ENCODE measurements around the gene RFX2.
A peak's percentile ranks its signal among the peaks of the same experiment; 100 is the strongest.

Gene RFX2

GRCh38 chr19:6058518-6059201, 51.6 kb downstream of the RFX2 start:
- DNase-seq = no peak

- DNase-seq = no peak
Observed at GRCh38 chr19:6057651-6058517, 52.4 kb downstream of the RFX2 start.

GRCh38 chr19:6056801-6057650, 53.3 kb downstream of the RFX2 start:
- peak; percentile 91 for DNase-seq

- no peak for DNase-seq
Observed at GRCh38 chr19:6056282-6056741, 54.0 kb downstream of the RFX2 start.

- DNase-seq = no peak
Observed at GRCh38 chr19:6055013-6055795, 55.1 kb downstream of the RFX2 start.

GRCh38 chr19:6048793-6049405, 61.4 kb downstream of the RFX2 start:
- peak; percentile 75 for DNase-seq

GRCh38 chr19:6048348-6048747, 62.0 kb downstream of the RFX2 start:
- DNase-seq = no peak

- peak; percentile 42 for DNase-seq
Observed at GRCh38 chr19:6047741-6048251, 62.5 kb downstream of the RFX2 start.

- no peak for DNase-seq
Observed at GRCh38 chr19:6047256-6047655, 63.0 kb downstream of the RFX2 start.

GRCh38 chr19:6045108-6045507, 65.2 kb downstream of the RFX2 start:
- no peak for DNase-seq

GRCh38 chr19:6044056-6044805, 66.1 kb downstream of the RFX2 start:
- DNase-seq = no peak

GRCh38 chr19:6042776-6043726, 67.2 kb downstream of the RFX2 start:
- no peak for DNase-seq

GRCh38 chr19:6041991-6042481, 68.3 kb downstream of the RFX2 start:
- no peak for DNase-seq

- DNase-seq = no peak
Observed at GRCh38 chr19:6041071-6041470, 69.2 kb downstream of the RFX2 start.

GRCh38 chr19:6039566-6040225, 70.6 kb downstream of the RFX2 start:
- no peak for DNase-seq

GRCh38 chr19:6038634-6039405, 71.5 kb downstream of the RFX2 start:
- DNase-seq = no peak

- DNase-seq = no peak
Observed at GRCh38 chr19:6035026-6035425, 75.3 kb downstream of the RFX2 start.

- no peak for DNase-seq
Observed at GRCh38 chr19:6034512-6034911, 75.8 kb downstream of the RFX2 start.
